HG03565 (cell line): ENCODE measurements around the gene MCCC1.
"Not testable (repeated sequence)": the region's sequence is repeated elsewhere in the genome, so short reads cannot be mapped to it uniquely, and the experiment has no call there.

Experiments used
- ATAC-seq: cut with Tn5 transposase; IDR thresholded peaks from one replicate; pipeline ENCODE4 v1.9.1; 2021; ENCODE audit warnings: mild to moderate bottlenecking, moderate library complexity; ENCODE audit not compliant: unreplicated experiment

MCCC1 gene

DNA sequence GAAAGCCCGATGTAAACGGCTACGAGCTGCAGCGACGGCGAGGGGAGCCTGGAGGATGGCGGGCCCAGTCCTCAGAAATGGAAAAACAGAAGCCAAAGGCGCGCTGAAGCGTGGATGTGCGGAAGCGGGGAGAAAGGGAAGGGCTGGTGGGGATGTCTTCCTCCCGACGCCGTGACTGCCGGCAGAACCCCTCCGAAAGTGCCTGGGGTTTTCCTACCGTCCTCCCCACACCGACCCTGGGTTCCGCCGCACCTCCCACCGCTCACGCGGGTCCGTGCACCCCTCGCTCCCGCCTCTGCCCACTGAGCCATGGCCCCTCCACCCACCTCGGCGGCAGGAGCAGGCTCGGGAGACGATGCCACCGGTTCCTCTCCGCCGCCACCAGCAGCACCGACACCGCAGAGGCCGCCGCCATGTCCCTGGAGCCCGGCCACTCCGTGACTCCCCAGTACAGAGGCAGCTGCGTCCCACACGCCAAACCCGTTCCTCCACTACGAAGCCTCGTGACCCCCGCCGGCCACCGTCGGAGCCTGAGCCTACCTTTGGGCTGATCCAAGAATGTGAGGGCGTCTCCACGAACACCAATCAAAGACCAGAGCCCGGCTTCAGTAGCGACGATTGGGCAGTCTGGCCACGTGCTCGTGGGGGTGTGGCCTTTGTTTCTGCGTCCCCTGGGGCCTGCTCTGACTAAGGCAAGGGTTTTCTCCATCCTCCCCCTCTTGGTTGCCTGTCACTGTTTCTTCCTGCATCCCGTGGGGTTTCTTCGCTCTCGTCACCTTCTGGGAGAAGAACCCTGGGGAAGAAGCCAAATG, at the start of gene MCCC1:
Gene MCCC1 (minus strand): TSS at position 471 of the 812 bp plus-strand sequence. CDS start 56 bp downstream, at position 415.
- ATAC-seq, result peak; percentile 97

DNA sequence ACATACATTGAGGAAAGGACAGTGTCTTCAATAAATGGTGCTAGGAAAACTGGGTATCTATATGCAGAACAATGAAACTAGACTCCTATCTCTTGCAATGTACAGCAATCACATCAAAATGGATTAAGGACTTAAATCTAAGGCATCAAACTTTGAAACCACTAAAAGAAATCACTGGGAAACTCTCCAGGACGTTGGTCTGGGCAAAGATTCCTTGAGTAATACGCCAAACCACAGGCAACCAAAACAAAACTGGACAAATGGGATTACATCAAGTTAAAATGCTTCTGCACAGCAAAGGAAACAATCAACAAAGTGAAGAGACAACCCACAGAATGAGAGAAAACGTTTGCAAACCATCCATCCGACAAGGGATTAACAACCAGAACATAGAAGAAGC, 48.8 kb upstream of the MCCC1 start:
- ATAC-seq, result no peak

- ATAC-seq, result no peak
Observed at GRCh38 chr3:183144363-183144762, 45.1 kb upstream of the MCCC1 start.

DNA sequence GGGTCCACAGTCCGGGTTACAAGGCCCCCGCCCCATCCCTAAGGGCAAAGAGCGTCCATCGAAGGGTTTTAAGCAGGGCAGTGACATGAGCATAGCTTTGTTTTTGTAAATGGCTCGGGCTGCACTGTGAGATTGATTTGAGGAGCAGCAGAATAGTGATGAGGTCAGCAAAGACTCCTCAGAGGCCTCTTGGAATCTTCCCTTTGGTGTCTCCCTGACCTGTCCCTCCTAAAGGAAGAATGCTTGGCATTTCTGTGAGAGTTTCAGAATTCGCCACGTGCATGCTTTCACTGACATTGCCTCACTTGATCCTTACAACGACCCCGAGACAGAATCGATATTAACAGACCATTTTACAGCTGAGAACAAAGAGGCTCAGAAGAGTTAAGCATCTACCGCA, 42.9 kb upstream of the MCCC1 start:
- no peak for ATAC-seq

- no peak for ATAC-seq
Observed at GRCh38 chr3:183134844-183135243, 35.5 kb upstream of the MCCC1 start.

DNA sequence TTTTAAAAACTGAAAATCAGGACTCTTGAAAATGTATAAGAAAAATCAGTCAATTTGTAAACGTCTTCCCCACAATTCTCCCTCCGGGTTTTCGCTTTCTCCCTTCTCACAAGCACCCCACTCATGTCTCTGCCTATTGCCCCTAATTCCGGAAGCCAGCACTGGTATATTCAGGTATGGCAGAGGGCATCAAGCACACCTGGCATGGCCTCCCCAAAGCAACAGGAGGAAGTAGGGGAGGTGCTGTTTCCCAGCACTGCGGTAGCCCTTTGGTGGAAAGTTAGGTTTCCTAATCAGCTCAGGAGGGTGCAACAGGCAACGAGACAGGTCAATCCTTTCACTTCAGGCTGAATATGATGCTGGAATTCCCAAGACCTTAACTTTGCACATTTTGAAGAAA, 33.1 kb upstream of the MCCC1 start:
- ATAC-seq, result no peak

DNA sequence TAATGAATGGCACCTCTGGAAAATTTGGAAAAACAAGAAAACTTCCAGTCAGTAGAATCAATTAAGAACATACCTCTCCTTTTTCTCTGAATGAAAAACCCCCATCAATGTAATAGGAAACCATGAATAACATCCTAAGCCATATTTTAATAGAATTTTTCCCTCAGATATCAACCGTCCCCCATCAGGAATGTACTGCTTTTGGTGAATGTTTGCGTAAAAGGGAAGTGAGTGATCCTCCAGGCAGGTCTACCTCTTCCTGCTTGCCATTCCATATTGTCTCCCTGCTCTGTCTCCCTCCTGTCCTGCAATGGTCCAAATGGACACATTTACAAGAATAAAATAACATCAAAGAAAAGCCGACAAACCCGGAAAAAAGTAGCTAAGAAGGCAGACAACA, 32.4 kb upstream of the MCCC1 start:
- no peak for ATAC-seq

GRCh38 chr3:183131186-183131725, 32.0 kb upstream of the MCCC1 start:
- no peak for ATAC-seq

DNA sequence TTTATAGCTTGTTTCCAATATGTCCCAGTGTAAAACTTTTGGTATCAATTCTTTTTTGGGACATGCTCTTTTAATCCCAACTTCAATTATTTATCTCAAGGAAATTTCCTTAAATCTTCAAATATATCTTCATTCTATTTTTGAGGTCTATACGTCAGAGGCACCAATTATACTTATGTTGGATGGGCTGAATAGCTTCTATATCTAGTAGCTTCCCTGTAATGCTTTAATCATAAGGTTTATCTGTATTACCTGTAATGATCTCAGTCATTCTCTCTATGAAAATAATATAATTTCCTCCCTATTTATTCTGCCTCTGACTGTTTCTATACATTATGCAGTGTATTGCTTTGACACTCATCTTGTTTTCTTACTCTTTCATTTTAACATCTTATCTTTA, 29.9 kb upstream of the MCCC1 start:
- no peak for ATAC-seq

DNA sequence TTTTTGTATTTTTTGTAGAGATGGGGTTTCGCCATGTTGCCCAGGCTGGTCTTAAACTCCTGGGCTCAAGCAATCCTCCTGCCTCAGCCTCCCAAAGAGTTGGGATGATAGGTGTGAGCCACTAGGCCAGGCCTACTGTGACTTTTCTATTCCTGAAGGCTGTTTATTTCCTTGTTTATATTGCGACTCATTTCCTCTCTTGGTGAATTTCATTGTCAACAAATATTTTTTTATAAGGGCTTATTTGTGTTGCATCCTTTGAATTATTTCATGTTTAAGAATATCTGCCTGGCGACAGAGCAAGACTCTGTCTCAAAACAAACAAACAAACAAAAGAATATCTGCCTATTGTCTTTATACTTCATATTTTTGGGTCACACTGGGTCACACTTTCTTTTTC, 29.4 kb upstream of the MCCC1 start:
- no peak for ATAC-seq

DNA sequence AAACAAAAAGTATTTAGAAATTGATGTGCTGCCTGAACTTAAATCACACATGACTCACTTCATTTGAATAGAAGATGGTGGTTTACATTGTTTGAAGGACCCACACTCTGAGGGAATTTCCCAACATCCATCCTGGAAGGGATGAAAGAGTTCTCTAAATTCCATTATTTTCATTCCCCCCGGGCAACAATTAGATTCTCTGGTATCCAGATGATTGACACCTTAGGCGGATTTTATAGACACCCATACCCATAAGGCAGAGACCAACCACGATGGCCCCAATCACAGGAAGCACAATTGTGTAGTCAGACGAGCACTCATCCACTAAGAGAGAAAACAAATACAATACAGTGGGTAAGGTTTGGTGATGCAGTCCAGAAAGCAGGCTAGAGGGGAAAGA, 24.6 kb upstream of the MCCC1 start:
- no peak for ATAC-seq

DNA sequence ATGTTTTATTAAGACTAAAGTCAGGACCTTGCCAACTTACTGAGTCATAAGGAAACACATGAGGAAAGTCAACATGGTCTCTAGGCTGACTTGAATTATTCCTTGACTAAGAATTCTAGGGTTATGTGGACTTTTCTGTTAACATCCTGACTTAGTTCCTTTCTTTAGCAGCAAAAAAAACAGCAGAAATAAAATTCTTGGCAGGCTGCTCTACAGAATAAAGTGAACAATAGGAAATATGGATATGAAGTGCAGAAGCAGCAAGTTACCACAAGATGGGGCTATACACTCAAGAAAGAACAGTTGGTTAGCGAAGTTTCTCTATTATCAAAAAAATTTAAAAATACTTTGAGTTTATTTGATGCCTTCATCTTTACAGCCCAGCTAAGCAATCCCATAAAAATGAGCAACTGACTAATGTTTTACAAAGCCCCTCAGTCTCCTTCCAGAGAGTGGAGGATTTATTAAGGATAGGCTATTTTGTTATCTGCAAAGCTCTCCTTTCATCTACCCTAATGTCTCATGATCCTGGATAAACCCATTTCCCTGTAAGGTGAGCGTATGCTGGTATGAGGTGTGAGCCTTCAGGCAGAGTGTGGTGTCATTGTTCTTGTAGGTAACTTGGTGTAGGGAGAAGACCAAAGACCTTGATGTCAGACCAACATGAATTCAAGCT, 23.1 kb upstream of the MCCC1 start:
- no peak for ATAC-seq

GRCh38 chr3:183120538-183121215, 21.4 kb upstream of the MCCC1 start:
- no peak for ATAC-seq

DNA sequence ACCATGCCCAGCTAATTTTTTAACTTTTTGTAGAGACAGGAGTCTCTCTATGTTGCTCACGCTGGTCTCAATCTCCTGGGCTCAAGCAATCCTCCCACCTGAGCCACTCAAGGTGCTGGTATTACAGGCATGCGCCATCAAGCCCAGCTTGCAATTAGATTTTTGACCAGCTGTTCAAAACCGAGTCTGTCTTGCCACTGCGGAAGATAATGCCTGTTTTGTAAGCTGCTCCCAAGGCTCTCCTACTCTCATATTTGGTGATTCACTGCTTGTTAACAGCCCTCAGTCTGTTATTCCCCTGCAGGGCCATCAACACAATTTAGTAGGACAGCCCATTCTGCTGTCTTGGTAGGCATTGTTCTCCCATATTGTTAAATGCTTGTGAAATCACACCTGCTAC, 17.8 kb upstream of the MCCC1 start:
- no peak for ATAC-seq

DNA sequence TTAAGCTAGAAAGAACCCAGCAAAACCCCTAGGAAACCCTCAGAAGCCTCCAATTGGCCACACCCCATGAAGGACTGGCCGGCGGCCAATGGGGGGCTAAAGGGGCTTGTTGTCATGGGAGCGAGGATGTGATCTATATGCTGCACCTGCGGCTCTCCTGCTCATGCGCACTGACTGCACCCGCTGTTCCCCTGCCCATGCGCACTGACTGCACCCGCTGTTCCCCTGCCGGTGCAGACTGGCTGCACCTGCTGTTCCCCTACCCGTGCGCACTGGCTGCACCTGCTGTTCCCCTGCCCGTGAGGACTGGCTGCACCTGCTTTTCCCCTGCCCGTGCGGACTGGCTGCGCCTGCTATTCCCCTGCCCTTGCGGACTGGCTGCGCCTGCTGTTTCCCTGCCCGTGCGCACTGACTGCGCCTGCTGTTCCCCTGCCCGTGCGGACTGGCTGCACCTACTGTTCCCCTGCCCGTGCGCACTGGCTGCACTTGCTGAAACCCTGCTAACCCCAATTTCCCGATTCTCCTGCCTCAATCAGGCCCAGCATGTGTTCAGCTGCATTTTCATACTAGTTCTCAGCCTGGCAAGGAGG, 16.8 kb upstream of the MCCC1 start:
- ATAC-seq, result peak; percentile 92

DNA sequence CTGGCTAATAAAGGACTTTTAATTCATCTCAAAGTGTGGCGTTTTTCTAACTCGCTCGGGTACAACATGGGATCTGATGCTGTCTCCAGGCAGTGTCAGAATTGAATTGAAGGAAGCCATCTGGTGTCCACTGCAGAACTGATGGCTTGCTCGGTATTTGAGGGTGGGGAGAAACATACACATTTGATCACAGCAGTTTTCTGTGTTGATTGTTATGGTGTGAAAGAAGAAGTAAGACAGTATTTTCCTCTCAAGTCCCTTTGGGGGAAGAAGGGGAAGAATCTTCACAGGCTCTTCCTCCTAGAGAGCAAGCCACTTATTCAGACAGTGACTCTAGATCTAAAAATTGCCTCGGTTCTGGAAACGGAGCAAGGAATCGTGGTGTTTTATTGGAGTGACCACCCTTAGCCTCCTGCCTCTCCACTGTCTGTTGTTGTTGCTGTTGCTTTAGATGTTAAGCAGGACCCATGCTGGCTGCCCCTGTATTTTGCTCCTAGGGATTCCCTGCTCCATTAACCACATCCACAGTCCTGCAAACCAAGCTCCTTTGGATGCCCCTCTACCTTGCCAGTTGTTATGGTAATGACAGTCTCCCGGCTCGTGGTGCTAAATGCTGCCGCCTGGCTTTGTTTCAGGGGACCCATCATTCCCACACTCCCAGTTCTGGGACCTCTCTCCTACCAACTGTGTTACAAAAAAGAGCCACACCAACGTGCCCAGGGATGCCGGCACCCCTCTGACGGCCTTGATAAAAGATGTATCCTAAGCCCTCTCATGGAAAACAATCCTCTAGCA, 15.3 kb upstream of the MCCC1 start:
- ATAC-seq, result no peak

DNA sequence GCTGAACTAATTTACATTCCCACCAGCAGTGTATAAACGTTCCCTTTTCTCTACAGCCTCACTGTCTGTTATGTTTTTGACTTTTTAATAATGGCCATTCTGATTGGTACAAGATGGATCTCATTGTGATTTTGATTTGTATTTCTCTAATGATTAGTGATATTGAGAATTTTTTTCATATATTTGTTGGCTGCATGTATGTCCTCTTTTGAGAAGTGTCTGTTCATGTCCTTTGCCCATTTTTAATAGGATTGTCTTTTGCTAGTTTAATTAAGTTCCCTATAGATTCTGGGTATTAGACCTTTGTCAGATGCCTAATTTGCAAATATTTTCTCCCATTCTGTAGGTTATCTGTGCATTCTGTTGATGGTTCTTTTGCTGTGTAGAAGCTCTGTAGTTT, 10.6 kb upstream of the MCCC1 start:
- not testable (repeated sequence) for ATAC-seq

GRCh38 chr3:183108470-183108869, 9.2 kb upstream of the MCCC1 start:
- no peak for ATAC-seq

DNA sequence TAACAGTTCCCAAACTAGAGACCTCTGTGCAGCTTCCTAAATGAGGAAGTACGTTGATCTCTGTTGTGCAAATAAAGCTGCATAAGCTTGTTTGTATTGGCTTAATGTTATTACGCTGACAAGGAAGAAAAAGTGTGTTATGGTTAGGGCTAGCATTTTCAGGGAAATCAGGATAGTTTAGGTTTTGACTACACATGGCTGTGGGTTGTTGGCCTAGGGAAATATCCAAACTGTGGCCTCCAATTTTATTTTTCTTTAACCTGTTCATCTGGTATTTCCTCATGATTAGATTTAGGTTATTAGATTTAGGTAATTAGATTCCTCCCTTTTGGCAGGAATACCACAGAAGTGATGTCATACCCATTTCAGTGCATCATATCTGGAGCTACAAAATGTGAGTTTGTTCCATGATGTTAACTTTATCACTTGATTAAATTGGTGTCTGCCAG, 8.7 kb upstream of the MCCC1 start:
- no peak for ATAC-seq

GRCh38 chr3:183107372-183107771, 8.1 kb upstream of the MCCC1 start:
- ATAC-seq, result not testable (repeated sequence)
